PC-9 (cell line): ENCODE measurements around the gene SUMO2. TPM values are rescaled to one million over a fixed set of nuclear protein-coding genes. Genes with fewer than 3 reads are reported as not detected.
A peak's percentile ranks its signal among the peaks of the same experiment; 100 is the strongest.

ENCODE experiments used
- BruUV-seq: library from RNA; stranded (reverse); fragments of 400-500 nt; replicated peaks from 2 replicates; lab custom pipeline; 2021; lab: Mats Ljungman, UMichigan
- CTCF ChIA-PET: fragments of 300-600 bp; sonication (Branson Sonifier 250); formaldehyde crosslinking; loops from one replicate; lab custom pipeline; 2022; ENCODE audit warnings: antibody characterized with exemption; lab: Charles Lee
- POLR2A ChIA-PET: fragments of 300-600 bp; sonication (Branson Sonifier 250); formaldehyde crosslinking; loops from one replicate; lab custom pipeline; 2022; ENCODE audit warnings: antibody characterized with exemption; ENCODE audit not compliant: unreplicated experiment; lab: Charles Lee
- DNase-seq, 2 experiments: peaks; one replicate each; pipeline versions ENCODE4 v3.0.0 to v3.0.0-alpha.2; 2015 to 2022; ENCODE audit warnings: mixed read lengths in 1 of 2
- H2AFZ ChIP-seq: fragments of 200-600 bp; sonication (generic); 2 replicates; pipeline ENCODE4 v1.8.1; 2017; ENCODE audit warnings: antibody characterized with exemption
- H3F3A ChIP-seq: fragments of 200-600 bp; sonication (generic); 2 replicates; pipeline ENCODE4 v1.8.1; 2017; ENCODE audit warnings: antibody characterized with exemption, mild to moderate bottlenecking, low read depth; ENCODE audit not compliant: insufficient read depth
- H3K27ac ChIP-seq: fragments of 200-600 bp; sonication (generic); 2 replicates; pipeline ENCODE4 v1.6.1; 2016; ENCODE audit warnings: mixed run types
- H3K27me3 ChIP-seq: fragments of 200-600 bp; sonication (generic); 2 replicates; pipeline ENCODE4 v1.6.1; 2016; ENCODE audit warnings: low read depth, mixed run types; ENCODE audit not compliant: insufficient read depth
- H3K36me3 ChIP-seq: fragments of 200-600 bp; sonication (generic); 2 replicates; pipeline ENCODE4 v1.6.1; 2016; ENCODE audit warnings: low read depth, mixed run types
- H3K4me1 ChIP-seq: fragments of 200-600 bp; sonication (generic); replicated peaks from 2 replicates; pipeline ENCODE4 v1.6.1; 2016; ENCODE audit warnings: mixed run types; ENCODE audit not compliant: insufficient read depth
- H3K4me2 ChIP-seq: fragments of 200-600 bp; sonication (generic); 2 replicates; pipeline ENCODE4 v1.6.1; 2017; ENCODE audit warnings: mixed run types
- H3K4me3 ChIP-seq: fragments of 200-600 bp; sonication (generic); 2 replicates; pipeline ENCODE4 v1.6.1; 2016; ENCODE audit warnings: mixed run types
- H3K79me2 ChIP-seq: fragments of 200-600 bp; sonication (generic); 2 replicates; pipeline ENCODE4 v1.6.1; 2017; ENCODE audit warnings: low read depth, mixed run types
- H3K9me2 ChIP-seq: fragments of 200-600 bp; sonication (generic); 2 replicates; pipeline ENCODE4 v1.8.1; 2017; ENCODE audit warnings: mild to moderate bottlenecking; ENCODE audit not compliant: insufficient read depth
- H3K9me3 ChIP-seq: fragments of 200-600 bp; sonication (generic); 2 replicates; pipeline ENCODE4 v1.8.1; 2016; ENCODE audit warnings: low read depth; ENCODE audit not compliant: insufficient read depth
- H4K20me1 ChIP-seq: fragments of 200-600 bp; sonication (generic); 2 replicates; pipeline ENCODE4 v1.8.1; 2017; ENCODE audit not compliant: insufficient read depth
- EZH2 ChIP-seq: fragments of 200-600 bp; sonication (generic); IDR thresholded peaks from 2 replicates; pipeline ENCODE4 v1.8.0; 2017; ENCODE audit warnings: antibody characterized with exemption, low read depth
- intact Hi-C: fragments of 100-400 bp; cut with micrococcal nuclease; formaldehyde crosslinking; loops from one replicate; pipeline ENCODE4 v1.10.0; 2022; ENCODE audit not compliant: unreplicated experiment
- total RNA-seq: library from RNA; stranded (reverse); gene quantifications from 2 replicates; pipeline ENCODE4 v1.2.3, GENCODE V29; 2021
- TF ChIP-seq, protein P1 (sequence below): fragments of 200-600 bp; sonication (generic); conservative IDR thresholded peaks from 2 replicates; pipeline ENCODE4 v1.6.1; 2017; ENCODE audit warnings: mixed run types, antibody characterized with exemption, mild to moderate bottlenecking, moderate library complexity

The SUMO2 gene
- total RNA-seq, 1 experiment from 2014 or later: 486 TPM

DNA sequence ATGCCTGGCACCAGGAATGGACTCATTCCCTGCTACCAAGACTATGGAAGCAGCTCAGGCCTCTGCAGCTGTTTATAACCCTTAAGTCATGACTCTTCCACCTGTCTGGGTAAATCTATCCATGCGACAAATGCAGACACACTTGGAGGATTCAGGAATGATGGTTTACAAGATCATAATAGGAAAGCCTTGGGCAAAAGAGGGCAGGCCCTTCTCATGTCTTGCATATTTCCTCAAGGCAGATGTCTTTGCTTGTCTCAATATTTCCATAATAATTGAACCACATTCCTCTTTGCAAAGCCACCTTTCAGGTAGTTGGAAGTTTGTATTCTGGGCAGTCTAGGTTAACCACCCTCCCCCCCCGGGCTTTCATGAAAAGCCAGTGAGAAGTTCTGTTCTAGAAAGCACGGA lies 27.6 kb downstream of the SUMO2 start:
- peaks cover 40% of the 10 kb centered on the region for H3F3A ChIP-seq
- no peaks in the 10 kb centered on the region for H3K36me3 ChIP-seq
- peak overlapping the region; percentile 14; the same call in 1 of the 2 replicates for H3K27ac ChIP-seq
- TF ChIP-seq, protein P1, sequence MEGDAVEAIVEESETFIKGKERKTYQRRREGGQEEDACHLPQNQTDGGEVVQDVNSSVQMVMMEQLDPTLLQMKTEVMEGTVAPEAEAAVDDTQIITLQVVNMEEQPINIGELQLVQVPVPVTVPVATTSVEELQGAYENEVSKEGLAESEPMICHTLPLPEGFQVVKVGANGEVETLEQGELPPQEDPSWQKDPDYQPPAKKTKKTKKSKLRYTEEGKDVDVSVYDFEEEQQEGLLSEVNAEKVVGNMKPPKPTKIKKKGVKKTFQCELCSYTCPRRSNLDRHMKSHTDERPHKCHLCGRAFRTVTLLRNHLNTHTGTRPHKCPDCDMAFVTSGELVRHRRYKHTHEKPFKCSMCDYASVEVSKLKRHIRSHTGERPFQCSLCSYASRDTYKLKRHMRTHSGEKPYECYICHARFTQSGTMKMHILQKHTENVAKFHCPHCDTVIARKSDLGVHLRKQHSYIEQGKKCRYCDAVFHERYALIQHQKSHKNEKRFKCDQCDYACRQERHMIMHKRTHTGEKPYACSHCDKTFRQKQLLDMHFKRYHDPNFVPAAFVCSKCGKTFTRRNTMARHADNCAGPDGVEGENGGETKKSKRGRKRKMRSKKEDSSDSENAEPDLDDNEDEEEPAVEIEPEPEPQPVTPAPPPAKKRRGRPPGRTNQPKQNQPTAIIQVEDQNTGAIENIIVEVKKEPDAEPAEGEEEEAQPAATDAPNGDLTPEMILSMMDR: no peak
- TF ChIP-seq EZH2: no peak
- H3K27me3 ChIP-seq: no peaks in the 10 kb centered on the region
- H3K4me1 ChIP-seq: peaks cover 50% of the 10 kb centered on the region
- H4K20me1 ChIP-seq: no peaks in the 10 kb centered on the region; the same call in 1 of the 2 replicates
- POLR2A ChIA-PET: interaction anchor here (0.5 to 1.0 kb wide), 9 partner anchors 25 to 734 kb away, joined by 3 to 13 read pairs (median 3); partner anchors contain the start of genes CDR2L and SLC16A5
- peaks cover 40% of the 10 kb centered on the region for H3K79me2 ChIP-seq
- no peaks in the 10 kb centered on the region for H3K9me2 ChIP-seq
- CTCF ChIA-PET: interaction anchor here (0.6 to 0.7 kb wide), 4 partner anchors 18 to 45 kb away, joined by 3 to 12 read pairs (median 4); no protein-coding TSS in a partner anchor
- DNase-seq: peak in 1 of 2 experiments; percentile 66
- peak overlapping the region; percentile 66 for H3K4me2 ChIP-seq
- no peak overlapping the region; the same call in 1 of the 2 replicates for H3K4me3 ChIP-seq
- intact Hi-C loops: loop anchor here (2.0 kb wide), 1 partner anchor 20 kb away; no protein-coding TSS in a partner anchor
- BruUV-seq: TSS peak; percentile 38
- no peaks in the 10 kb centered on the region for H3K9me3 ChIP-seq
- no peak overlapping the region for H2AFZ ChIP-seq

DNA sequence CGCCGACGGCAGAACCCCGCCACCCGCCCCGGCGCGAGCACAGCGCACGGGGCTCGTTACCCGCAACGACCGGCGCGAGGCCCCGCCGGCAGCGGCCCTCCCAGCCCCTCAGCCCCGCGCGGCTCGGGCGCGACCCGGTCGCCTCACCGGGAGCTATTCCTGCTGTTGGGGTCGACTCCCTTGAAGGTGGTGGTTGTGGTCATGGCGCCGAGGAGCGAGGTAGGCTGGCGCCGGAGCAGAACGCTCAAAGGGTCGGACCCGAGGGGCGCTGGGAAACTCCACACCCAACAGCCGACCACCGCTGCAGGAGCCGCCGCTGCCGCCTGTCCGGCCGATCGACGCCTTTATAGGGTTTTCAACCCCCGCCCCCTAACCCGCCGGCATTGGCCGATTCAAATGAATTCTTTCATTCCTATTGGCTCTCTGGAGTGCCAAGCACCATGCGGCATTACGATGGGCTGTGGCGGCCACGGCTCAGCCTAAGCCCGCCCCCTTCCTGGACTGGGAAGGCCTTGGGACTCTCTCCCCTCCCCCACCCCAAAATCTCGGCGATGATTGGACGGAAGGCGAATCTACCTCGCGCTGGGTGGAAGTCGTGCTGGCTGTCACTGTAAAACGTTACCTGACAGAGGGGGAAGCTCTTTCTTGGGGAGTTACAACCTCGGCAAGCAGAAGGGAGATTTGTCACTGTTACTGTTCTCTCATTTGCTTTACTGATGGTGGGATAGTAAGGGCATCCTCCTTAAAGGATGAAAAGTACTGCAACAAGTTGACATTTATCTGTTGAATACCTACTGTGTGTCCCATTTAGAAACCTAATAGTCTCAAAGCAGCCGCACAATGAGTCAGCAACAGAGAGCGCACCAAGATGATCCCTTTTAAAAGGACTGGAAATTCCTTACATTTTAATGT lies 28.3 kb downstream of the SUMO2 start, which contains the start of gene JPT1:
TSS of gene JPT1 (minus strand) at position 318 of the 912 bp plus-strand sequence. CDS start at position 203, 115 bp downstream.
- ChIA-PET POLR2A (interaction anchor here (0.5 to 1.0 kb wide), 11 partner anchors 18 to 733 kb away, joined by 3 to 13 read pairs (median 4); partner anchors contain the start of genes CDR2L and SLC16A5), CTCF (interaction anchor here (0.5 to 0.7 kb wide), 3 partner anchors 18 to 28 kb away, joined by 3 to 12 read pairs (median 4); no protein-coding TSS in a partner anchor)
- Histone ChIP-seq H2AFZ (peak within 1 kb of the TSS; percentile 69), H3K4me3 (peak within 1 kb of the TSS; percentile 81), H3K4me1 (peaks cover 42% of the 10 kb centered on the region), H3K79me2 (peaks cover 48% of the 10 kb centered on the region), H4K20me1 (no peaks in the 10 kb centered on the region; the same call in 1 of the 2 replicates), H3K36me3 (no peaks in the 10 kb centered on the region), H3K27ac (peak within 1 kb of the TSS; percentile 14; the same call in 1 of the 2 replicates), H3K4me2 (peak within 1 kb of the TSS; percentile 100), H3K9me3 (no peaks in the 10 kb centered on the region), H3K27me3 (no peaks in the 10 kb centered on the region), H3F3A (peaks cover 32% of the 10 kb centered on the region), H3K9me2 (no peaks in the 10 kb centered on the region)
- no TSS peak for BruUV-seq
- TF ChIP-seq, protein P1: no peak
- intact Hi-C loops: loop anchor here (2.0 kb wide), 1 partner anchor 20 kb away; no protein-coding TSS in a partner anchor
- peak; percentile 97 to 98 for DNase-seq

DNA sequence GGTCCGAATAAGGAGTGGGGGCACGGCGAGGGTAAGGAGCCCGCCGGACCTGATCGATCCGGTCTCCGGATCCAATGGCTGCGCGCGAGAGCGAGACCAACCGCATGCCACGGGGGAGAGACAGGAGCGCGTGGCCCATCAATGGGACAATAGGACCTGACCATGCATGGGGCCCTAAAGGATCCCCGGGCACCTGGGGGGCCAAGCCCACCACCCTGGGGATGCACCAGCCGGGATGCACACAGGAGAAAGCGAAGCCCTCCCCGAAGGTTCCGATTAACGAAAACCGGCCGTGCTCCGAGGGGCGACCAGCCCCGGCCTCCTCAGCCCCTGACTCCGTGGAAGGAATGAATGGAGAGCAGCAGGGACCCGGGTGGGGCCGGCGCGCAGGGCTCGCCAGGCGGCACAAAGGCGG lies 29.0 kb downstream of the SUMO2 start:
- peak overlapping the region; percentile 69 for H2AFZ ChIP-seq
- H3K4me2 ChIP-seq: peak overlapping the region; percentile 100
- no peak for DNase-seq
- no peaks in the 10 kb centered on the region; the same call in 1 of the 2 replicates for H4K20me1 ChIP-seq
- peaks cover 28% of the 10 kb centered on the region for H3F3A ChIP-seq
- intact Hi-C loops: loop anchor here (2.0 kb wide), 1 partner anchor 19 kb away; no protein-coding TSS in a partner anchor
- H3K9me2 ChIP-seq: no peaks in the 10 kb centered on the region
- TF ChIP-seq, protein P1: no peak
- no peak for TF ChIP-seq EZH2
- CTCF ChIA-PET: no interaction called here
- peaks cover 36% of the 10 kb centered on the region for H3K4me1 ChIP-seq
- H3K79me2 ChIP-seq: peaks cover 54% of the 10 kb centered on the region
- H3K9me3 ChIP-seq: no peaks in the 10 kb centered on the region
- H3K27me3 ChIP-seq: no peaks in the 10 kb centered on the region
- peak overlapping the region; percentile 81 for H3K4me3 ChIP-seq
- POLR2A ChIA-PET: interaction anchor here (0.6 kb wide), 1 partner anchor 309 kb away, joined by 5 read pairs; no protein-coding TSS in a partner anchor
- no peak overlapping the region for H3K27ac ChIP-seq
- BruUV-seq: no TSS peak
- H3K36me3 ChIP-seq: peaks cover 1% of the 10 kb centered on the region; the same call in 1 of the 2 replicates
